Neural cell (in vitro differentiated cells): ENCODE measurements around the gene NEK10. TPM values are rescaled to one million over a fixed set of nuclear protein-coding genes. Genes with fewer than 3 reads are reported as not detected.

Experiments
- H2AFZ ChIP-seq: fragments of 200-600, 300-800 bp; sonication (generic), shearing (Covaris generic); 2 replicates; pipeline ENCODE4 v1.6.0; 2014; ENCODE audit warnings: low read depth, mild to moderate bottlenecking, antibody characterized with exemption, low read length, moderate library complexity
- H3F3A ChIP-seq: fragments of 200-600 bp; shearing (Covaris generic); 2 replicates; pipeline ENCODE4 v1.6.1; 2016; ENCODE audit warnings: mild to moderate bottlenecking, moderate library complexity, mixed read lengths, antibody characterized with exemption, low read length; ENCODE audit not compliant: insufficient read depth, poor library complexity, severe bottlenecking
- H3K27ac ChIP-seq: fragments of 200-600, 300-800 bp; sonication (generic), shearing (Covaris generic); 2 replicates; pipeline ENCODE4 v1.5.1; 2014; ENCODE audit warnings: mild to moderate bottlenecking, low read length, moderate library complexity
- H3K27me3 ChIP-seq: fragments of 300-800, 200-600 bp; sonication (generic), shearing (Covaris generic); 2 replicates; pipeline ENCODE4 v1.6.0; 2014; ENCODE audit warnings: mild to moderate bottlenecking, low read depth, low read length, moderate library complexity; ENCODE audit not compliant: insufficient read depth
- H3K36me3 ChIP-seq: fragments of 300-800, 200-600 bp; sonication (generic), shearing (Covaris generic); 2 replicates; pipeline ENCODE4 v1.5.1; 2014; ENCODE audit warnings: mild to moderate bottlenecking, antibody characterized with exemption, low read length, moderate library complexity; ENCODE audit not compliant: insufficient read depth
- H3K4me2 ChIP-seq: fragments of 300-800, 200-600 bp; sonication (generic), shearing (Covaris generic); 2 replicates; pipeline ENCODE4 v1.6.0; 2014; ENCODE audit warnings: mild to moderate bottlenecking, low read length
- H3K4me3 ChIP-seq: fragments of 300-800, 200-600 bp; sonication (generic), shearing (Covaris generic); 2 replicates; pipeline ENCODE4 v1.5.1; 2014; ENCODE audit warnings: mild to moderate bottlenecking, low read length, moderate library complexity
- H3K79me2 ChIP-seq: fragments of 200-600 bp; shearing (Covaris generic); replicated peaks from 2 replicates; pipeline ENCODE4 v1.6.0; 2014; ENCODE audit warnings: mild to moderate bottlenecking, low read length, moderate library complexity; ENCODE audit not compliant: insufficient read depth
- H3K9ac ChIP-seq: fragments of 300-800, 200-600 bp; sonication (generic), shearing (Covaris generic); 2 replicates; pipeline ENCODE4 v1.6.1; 2016; ENCODE audit warnings: mild to moderate bottlenecking, low read length, mixed read lengths
- H3K9me2 ChIP-seq: fragments of 200-600 bp; shearing (Covaris generic); 2 replicates; pipeline ENCODE4 v1.6.1; 2016; ENCODE audit warnings: mild to moderate bottlenecking, low read length, mixed read lengths; ENCODE audit not compliant: insufficient read depth
- H3K9me3 ChIP-seq: fragments of 200-600, 300-800 bp; sonication (generic), shearing (Covaris generic); 2 replicates; pipeline ENCODE4 v1.6.1; 2016; ENCODE audit warnings: mild to moderate bottlenecking, mixed run types, low read length, moderate library complexity, mixed read lengths
- H4K20me1 ChIP-seq: fragments of 200-600 bp; shearing (Covaris generic); 2 replicates; pipeline ENCODE4 v1.6.1; 2016; ENCODE audit warnings: mild to moderate bottlenecking, mixed run types; ENCODE audit not compliant: insufficient read depth
- CTCF ChIP-seq: fragments of 450-650 bp; IDR thresholded peaks from 2 replicates; pipeline ENCODE4 v1.5.1; 2014; ENCODE audit warnings: antibody characterized with exemption, mild to moderate bottlenecking, moderate library complexity; ENCODE audit not compliant: poor library complexity, severe bottlenecking
- EP300 ChIP-seq: fragments of 450-650 bp; conservative IDR thresholded peaks from 2 replicates; pipeline ENCODE4 v1.6.1; 2014; ENCODE audit warnings: antibody characterized with exemption, mild to moderate bottlenecking, moderate library complexity; ENCODE audit not compliant: poor library complexity, severe bottlenecking
- EZH2 ChIP-seq: fragments of 200-600, 300-800 bp; shearing (Covaris generic), sonication (generic); IDR thresholded peaks from 2 replicates; pipeline ENCODE4 v1.6.1; 2014; ENCODE audit warnings: antibody characterized with exemption, low read length, borderline replicate concordance, mild to moderate bottlenecking; ENCODE audit not compliant: insufficient read depth, poor library complexity, severe bottlenecking
- MXI1 ChIP-seq: fragments of 450-650 bp; conservative IDR thresholded peaks from 2 replicates; pipeline ENCODE4 v1.6.1; 2014; ENCODE audit warnings: antibody characterized with exemption, mild to moderate bottlenecking; ENCODE audit not compliant: poor library complexity, severe bottlenecking
- POLR2AphosphoS5 ChIP-seq: IDR thresholded peaks from 2 replicates; pipeline ENCODE4 v1.6.1; 2012
- RAD21 ChIP-seq: fragments of 450-650 bp; conservative IDR thresholded peaks from 2 replicates; pipeline ENCODE4 v1.6.1; 2014; ENCODE audit warnings: antibody characterized with exemption, mild to moderate bottlenecking, moderate library complexity
- REST ChIP-seq: IDR thresholded peaks from 2 replicates; pipeline ENCODE4 v1.6.1; 2012; ENCODE audit warnings: borderline replicate concordance
- SMC3 ChIP-seq: fragments of 450-650 bp; conservative IDR thresholded peaks from 2 replicates; pipeline ENCODE4 v1.6.1; 2014; ENCODE audit warnings: antibody characterized with exemption, mild to moderate bottlenecking, moderate library complexity; ENCODE audit not compliant: poor library complexity
- TAF1 ChIP-seq: IDR thresholded peaks from 2 replicates; pipeline ENCODE4 v1.6.1; 2012; ENCODE audit warnings: low read depth
- polyA plus RNA-seq: library from polyadenylated mRNA; depleted of rRNA; stranded (reverse); fragments of >200 nt; gene quantifications from 2 replicates; pipeline ENCODE4 v1.2.3, GENCODE V29; 2014

Gene NEK10
- polyA plus RNA-seq, 1 donor from 2014 or later, result 17.6 TPM

GRCh38 chr3:27108322-27108721 lies 260.9 kb downstream of the NEK10 start:
- Histone ChIP-seq H3K9ac (no peak overlapping the region), H3K27me3 (no peaks in the 10 kb centered on the region), H3K79me2 (no peaks in the 10 kb centered on the region), H4K20me1 (no peaks in the 10 kb centered on the region), H2AFZ (no peak overlapping the region), H3K36me3 (no peaks in the 10 kb centered on the region), H3K9me3 (no peaks in the 10 kb centered on the region), H3K4me3 (no peak overlapping the region), H3K9me2 (no peaks in the 10 kb centered on the region), H3K27ac (no peak overlapping the region), H3K4me2 (no peak overlapping the region), H3F3A (no peaks in the 10 kb centered on the region)
- TF ChIP-seq POLR2AphosphoS5, result no peak
- no peak for TF ChIP-seq EP300
- no peak for TF ChIP-seq EZH2

- H3K4me3 ChIP-seq, result no peak overlapping the region
- H3K27me3 ChIP-seq, result no peaks in the 10 kb centered on the region
- H4K20me1 ChIP-seq, result no peaks in the 10 kb centered on the region
- H3K9ac ChIP-seq, result no peak overlapping the region
- TF ChIP-seq RAD21, result no peak
- TF ChIP-seq TAF1, result no peak
- no peak for TF ChIP-seq SMC3
- no peak for TF ChIP-seq EZH2
- no peak overlapping the region for H3K4me2 ChIP-seq
- no peaks in the 10 kb centered on the region for H3K79me2 ChIP-seq
- no peak overlapping the region for H2AFZ ChIP-seq
- H3K36me3 ChIP-seq, result no peaks in the 10 kb centered on the region
- H3K9me2 ChIP-seq, result no peaks in the 10 kb centered on the region
- H3K27ac ChIP-seq, result no peak overlapping the region
- H3F3A ChIP-seq, result no peaks in the 10 kb centered on the region
- no peaks in the 10 kb centered on the region for H3K9me3 ChIP-seq
These were observed 263.3 kb downstream of the NEK10 start for GRCh38 chr3:27105904-27106303.

GRCh38 chr3:27097182-27097581 lies 272.0 kb downstream of the NEK10 start:
- Histone ChIP-seq H3K36me3 (no peaks in the 10 kb centered on the region), H3K9me3 (no peaks in the 10 kb centered on the region), H3K4me2 (no peak overlapping the region), H3K4me3 (no peak overlapping the region), H3K27ac (no peak overlapping the region), H3K9me2 (no peaks in the 10 kb centered on the region), H3K27me3 (no peaks in the 10 kb centered on the region), H2AFZ (no peak overlapping the region), H3F3A (peaks cover 3% of the 10 kb centered on the region), H3K79me2 (no peaks in the 10 kb centered on the region), H4K20me1 (no peaks in the 10 kb centered on the region), H3K9ac (no peak overlapping the region)
- no peak for TF ChIP-seq SMC3
- TF ChIP-seq EZH2, result no peak
- no peak for TF ChIP-seq MXI1
- no peak for TF ChIP-seq TAF1
- TF ChIP-seq POLR2AphosphoS5, result no peak
- TF ChIP-seq EP300, result no peak
- no peak for TF ChIP-seq RAD21
- no peak for TF ChIP-seq CTCF
- no peak for TF ChIP-seq REST
